Mesendoderm (in vitro differentiated cells): ENCODE measurements around the gene CAPN5.

ENCODE experiments used
- DNase-seq: peaks from one replicate; pipeline ENCODE4 v3.0.0; 2013
- H2AK5ac ChIP-seq: 2 replicates; pipeline ENCODE4 v1.6.1; 2013; ENCODE audit warnings: low read length, inconsistent platforms
- H2BK120ac ChIP-seq: 2 replicates; pipeline ENCODE4 v1.6.1; 2013; ENCODE audit warnings: low read depth, mild to moderate bottlenecking, low read length, moderate library complexity, mixed read lengths
- H2BK15ac ChIP-seq: replicated peaks from 2 replicates; pipeline ENCODE4 v1.6.1; 2013; ENCODE audit warnings: low read depth, mild to moderate bottlenecking, moderate library complexity
- H2BK5ac ChIP-seq: 2 replicates; pipeline ENCODE4 v1.6.1; 2013; ENCODE audit warnings: low read length, inconsistent platforms
- H3K18ac ChIP-seq: 2 replicates; pipeline ENCODE4 v1.6.1; 2013; ENCODE audit warnings: mild to moderate bottlenecking, low read length, mixed read lengths
- H3K23ac ChIP-seq: one replicate; pipeline ENCODE4 v1.6.1; 2013; ENCODE audit warnings: low read length
- H3K27ac ChIP-seq: 2 replicates; pipeline ENCODE4 v1.5.1; 2013; ENCODE audit warnings: low read depth, mild to moderate bottlenecking, inconsistent platforms, low read length, moderate library complexity
- H3K27me3 ChIP-seq: 2 replicates; pipeline ENCODE4 v1.6.1; 2013; ENCODE audit warnings: low read length, control low read depth, mild to moderate bottlenecking, inconsistent platforms; ENCODE audit not compliant: insufficient read depth, poor library complexity
- H3K36me3 ChIP-seq: 2 replicates; pipeline ENCODE4 v1.6.1; 2013; ENCODE audit warnings: low read length, inconsistent platforms; ENCODE audit not compliant: control insufficient read depth, insufficient read depth
- H3K4ac ChIP-seq: one replicate; pipeline ENCODE4 v1.6.1; 2013; ENCODE audit warnings: low read depth, mild to moderate bottlenecking, low read length, moderate library complexity
- H3K4me1 ChIP-seq: 2 replicates; pipeline ENCODE4 v1.6.1; 2013; ENCODE audit warnings: low read depth, low read length, inconsistent platforms; ENCODE audit not compliant: control insufficient read depth
- H3K4me2 ChIP-seq: 2 replicates; pipeline ENCODE4 v1.6.1; 2013; ENCODE audit warnings: low read length
- H3K4me3 ChIP-seq: 2 replicates; pipeline ENCODE4 v1.5.1; 2013; ENCODE audit warnings: mild to moderate bottlenecking, low read length
- H3K56ac ChIP-seq: one replicate; pipeline ENCODE4 v1.6.1; 2013; ENCODE audit warnings: low read length
- H3K79me1 ChIP-seq: 2 replicates; pipeline ENCODE4 v1.6.1; 2013; ENCODE audit warnings: low read length, inconsistent platforms
- H3K79me2 ChIP-seq: 2 replicates; pipeline ENCODE4 v1.6.1; 2013; ENCODE audit warnings: mild to moderate bottlenecking, low read length; ENCODE audit not compliant: control insufficient read depth, insufficient read depth
- H3K9ac ChIP-seq: 2 replicates; pipeline ENCODE4 v1.6.1; 2013; ENCODE audit warnings: low read length, inconsistent platforms
- H4K5ac ChIP-seq: one replicate; pipeline ENCODE4 v1.6.1; 2013; ENCODE audit warnings: low read length
- H4K8ac ChIP-seq: one replicate; pipeline ENCODE4 v1.6.1; 2013; ENCODE audit warnings: low read depth, mild to moderate bottlenecking, control low read depth, low read length, moderate library complexity
- WGBS: extraction: QIAGEN DNeasy Blood & Tissue Kit; methylation state at CpG from one replicate; pipeline ENCODE4 v1.1.7; 2013; ENCODE audit warnings: low lambda C conversion rate, missing lambda C conversion rate; ENCODE audit not compliant: insufficient coverage; ENCODE audit errors: extremely low coverage; 5-methylcytosine and 5-hydroxymethylcytosine counted together

The CAPN5 gene

DNA sequence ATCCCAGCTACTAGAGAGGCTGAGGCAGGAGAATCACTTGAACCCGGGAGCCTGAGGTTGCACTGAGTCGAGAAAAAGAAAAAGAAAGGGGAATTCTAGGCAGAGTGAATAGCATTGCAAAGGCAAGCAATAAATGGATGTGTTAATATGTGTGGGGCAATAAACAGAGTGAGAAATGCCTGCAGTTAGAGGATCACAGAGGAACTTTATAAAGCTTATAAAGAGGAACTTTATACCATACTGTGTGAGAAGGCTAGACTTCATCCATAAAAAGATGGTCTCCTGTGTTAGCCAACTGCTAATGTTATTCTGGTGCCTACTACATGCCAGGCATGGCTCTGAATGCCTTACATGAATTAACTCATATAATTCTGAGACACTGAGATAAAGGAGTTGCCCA, 31.7 kb upstream of the CAPN5 start:
- H3K9ac ChIP-seq = no peak overlapping the region
- H2BK120ac ChIP-seq = no peak overlapping the region
- H2BK15ac ChIP-seq = no peak overlapping the region
- no peak overlapping the region for H3K4ac ChIP-seq
- H3K36me3 ChIP-seq = no peaks in the 10 kb centered on the region
- no peak overlapping the region for H3K23ac ChIP-seq
- H3K79me1 ChIP-seq = no peaks in the 10 kb centered on the region
- no peak overlapping the region for H2AK5ac ChIP-seq
- H3K18ac ChIP-seq = no peak overlapping the region
- H3K27ac ChIP-seq = no peak overlapping the region
- no peak overlapping the region for H4K5ac ChIP-seq
- no peak overlapping the region for H4K8ac ChIP-seq
- H3K56ac ChIP-seq = no peak overlapping the region
- no peak overlapping the region for H2BK5ac ChIP-seq
- no peaks in the 10 kb centered on the region for H3K4me1 ChIP-seq
- no CpG with 5 or more reads among the region's 2 CpGs for WGBS
- no peak for DNase-seq
- H3K4me2 ChIP-seq = no peak overlapping the region
- H3K27me3 ChIP-seq = no peaks in the 10 kb centered on the region
- H3K4me3 ChIP-seq = no peak overlapping the region
- no peaks in the 10 kb centered on the region for H3K79me2 ChIP-seq

DNA sequence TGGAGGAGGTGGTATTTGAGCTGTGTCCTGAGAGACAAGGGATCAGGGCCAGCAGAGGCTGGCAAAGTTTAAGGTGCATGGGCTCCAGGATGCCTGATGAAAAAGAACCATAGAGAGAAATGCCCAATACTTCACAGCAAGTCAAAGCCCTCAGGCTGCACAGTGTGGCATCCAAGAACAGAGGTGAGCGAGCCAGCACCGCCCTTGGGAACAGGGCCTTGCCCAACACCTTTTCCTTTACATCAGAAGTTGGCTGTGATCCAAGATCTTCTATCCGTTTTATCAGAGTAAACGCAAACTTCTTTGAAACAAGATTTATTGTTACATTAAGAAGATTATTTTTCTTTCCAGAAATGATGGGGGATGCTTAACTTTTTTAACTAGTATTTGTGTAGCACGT, 31.2 kb upstream of the CAPN5 start:
- Histone ChIP-seq H4K8ac (no peak overlapping the region), H3K4me3 (no peak overlapping the region), H3K4me2 (no peak overlapping the region), H3K18ac (no peak overlapping the region), H3K36me3 (no peaks in the 10 kb centered on the region), H2AK5ac (no peak overlapping the region), H3K79me2 (no peaks in the 10 kb centered on the region), H2BK15ac (no peak overlapping the region), H2BK5ac (no peak overlapping the region), H3K56ac (no peak overlapping the region), H3K9ac (no peak overlapping the region), H3K4ac (no peak overlapping the region), H3K79me1 (no peaks in the 10 kb centered on the region), H2BK120ac (no peak overlapping the region), H4K5ac (no peak overlapping the region), H3K4me1 (no peaks in the 10 kb centered on the region), H3K23ac (no peak overlapping the region), H3K27ac (no peak overlapping the region), H3K27me3 (no peaks in the 10 kb centered on the region)
- DNase-seq = no peak
- no CpG with 5 or more reads among the region's 5 CpGs for WGBS

DNA sequence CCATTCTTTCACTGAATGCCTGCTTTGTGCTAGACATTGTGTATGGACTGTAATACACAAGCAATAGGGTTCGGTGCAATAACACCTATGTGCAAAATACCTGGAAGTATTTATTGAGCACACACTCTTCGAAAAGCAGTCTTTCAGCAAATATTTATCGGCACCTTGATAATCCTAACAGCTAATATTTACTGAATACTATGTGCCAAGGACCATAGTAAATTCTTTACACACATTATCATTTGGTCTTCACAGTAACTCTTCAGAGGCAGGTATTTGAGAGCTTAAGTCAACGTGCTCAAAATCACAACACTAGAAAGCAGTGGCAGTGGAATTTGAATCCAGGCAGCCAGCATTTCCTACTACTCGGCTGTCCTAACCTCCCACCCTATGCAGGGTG, 30.4 kb upstream of the CAPN5 start:
- Histone ChIP-seq H3K9ac (no peak overlapping the region), H3K4me2 (no peak overlapping the region), H4K5ac (no peak overlapping the region), H4K8ac (no peak overlapping the region), H3K4ac (no peak overlapping the region), H3K27ac (no peak overlapping the region), H3K18ac (no peak overlapping the region), H3K36me3 (no peaks in the 10 kb centered on the region), H2BK5ac (no peak overlapping the region), H3K79me2 (no peaks in the 10 kb centered on the region), H2AK5ac (no peak overlapping the region), H3K23ac (no peak overlapping the region), H3K27me3 (no peaks in the 10 kb centered on the region), H3K4me1 (no peaks in the 10 kb centered on the region), H3K56ac (no peak overlapping the region), H3K4me3 (no peak overlapping the region), H3K79me1 (no peaks in the 10 kb centered on the region), H2BK120ac (no peak overlapping the region), H2BK15ac (no peak overlapping the region)
- no peak for DNase-seq
- no CpG with 5 or more reads among the region's 5 CpGs for WGBS

DNA sequence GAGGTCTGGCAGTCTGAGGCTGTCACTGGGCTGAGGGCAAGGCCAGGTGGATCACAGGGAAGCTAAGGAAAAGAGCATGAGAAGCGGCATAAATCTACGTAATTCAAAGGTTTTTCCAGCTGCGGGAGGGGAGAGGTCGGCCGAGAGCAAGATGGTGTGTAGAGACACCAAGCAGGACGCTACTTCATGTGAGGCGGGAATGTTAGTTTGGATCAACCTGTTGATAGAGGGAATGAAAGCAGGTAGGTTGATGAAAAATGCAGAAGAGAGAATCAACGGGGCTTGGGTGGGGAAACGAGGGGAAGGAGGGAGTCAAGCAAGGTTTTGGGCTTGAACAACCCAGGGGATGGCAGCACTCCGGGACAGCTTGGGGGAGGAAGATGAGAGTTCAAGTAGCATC, 29.7 kb upstream of the CAPN5 start:
- Histone ChIP-seq H3K79me2 (no peaks in the 10 kb centered on the region), H2BK120ac (no peak overlapping the region), H3K4ac (no peak overlapping the region), H3K4me2 (no peak overlapping the region), H3K27me3 (no peaks in the 10 kb centered on the region), H2BK5ac (no peak overlapping the region), H2BK15ac (no peak overlapping the region), H3K56ac (no peak overlapping the region), H3K9ac (no peak overlapping the region), H3K18ac (no peak overlapping the region), H3K23ac (no peak overlapping the region), H4K8ac (no peak overlapping the region), H3K79me1 (no peaks in the 10 kb centered on the region), H3K4me1 (no peaks in the 10 kb centered on the region), H4K5ac (no peak overlapping the region), H3K36me3 (no peaks in the 10 kb centered on the region), H3K27ac (no peak overlapping the region), H2AK5ac (no peak overlapping the region), H3K4me3 (no peak overlapping the region)
- WGBS = no CpG with 5 or more reads among the region's 10 CpGs
- DNase-seq = no peak

DNA sequence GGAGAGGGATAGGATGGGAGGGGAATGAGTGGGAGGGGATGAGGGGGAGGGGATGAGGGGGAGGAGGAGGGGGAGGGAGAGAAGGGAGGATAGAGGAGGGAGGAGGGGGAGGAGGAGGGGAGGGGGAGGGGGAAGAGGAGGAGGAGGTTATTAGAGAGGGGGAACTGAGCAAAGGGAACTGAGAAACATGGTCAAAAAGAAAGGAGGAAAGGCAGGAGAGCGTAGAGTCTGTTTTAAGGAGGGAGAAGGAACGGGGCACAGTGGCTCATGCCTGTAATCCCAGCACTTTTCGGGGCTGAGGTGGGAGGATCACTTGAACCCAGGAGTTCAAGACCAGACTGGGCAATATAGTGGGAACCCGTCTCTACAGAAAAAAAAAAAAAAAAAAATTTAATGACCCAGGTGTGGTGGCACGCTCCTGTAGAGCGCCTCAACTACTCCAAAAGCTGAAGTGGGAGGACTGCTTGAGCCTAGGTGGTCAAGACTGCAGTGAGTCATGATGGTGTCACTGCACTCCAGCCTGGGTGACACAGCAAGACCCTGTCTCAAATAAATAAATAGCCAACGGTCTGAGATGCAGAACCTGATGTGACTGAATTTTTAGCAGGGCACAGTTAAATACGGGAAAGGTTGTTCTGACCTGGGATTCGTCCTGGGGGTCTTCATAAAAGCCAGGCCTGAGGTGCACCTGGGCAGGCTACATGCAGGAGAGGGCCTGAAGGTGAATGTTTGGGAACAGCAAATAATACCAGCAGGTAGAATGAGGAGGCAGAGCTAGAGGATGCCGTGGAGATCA, 28.5 kb upstream of the CAPN5 start:
- no peak overlapping the region for H3K4me3 ChIP-seq
- H3K4me1 ChIP-seq = no peaks in the 10 kb centered on the region
- no peak overlapping the region for H3K9ac ChIP-seq
- no peak for DNase-seq
- H3K27me3 ChIP-seq = no peaks in the 10 kb centered on the region
- H3K4me2 ChIP-seq = no peak overlapping the region
- no peak overlapping the region for H3K4ac ChIP-seq
- no peak overlapping the region for H2BK15ac ChIP-seq
- no peaks in the 10 kb centered on the region for H3K79me2 ChIP-seq
- no peaks in the 10 kb centered on the region for H3K36me3 ChIP-seq
- H3K18ac ChIP-seq = no peak overlapping the region
- no peaks in the 10 kb centered on the region for H3K79me1 ChIP-seq
- H3K23ac ChIP-seq = no peak overlapping the region
- WGBS = no CpG with 5 or more reads among the region's 10 CpGs
- no peak overlapping the region for H3K56ac ChIP-seq
- H4K8ac ChIP-seq = no peak overlapping the region
- H4K5ac ChIP-seq = no peak overlapping the region
- no peak overlapping the region for H2BK120ac ChIP-seq
- no peak overlapping the region for H3K27ac ChIP-seq
- H2BK5ac ChIP-seq = no peak overlapping the region
- no peak overlapping the region for H2AK5ac ChIP-seq

DNA sequence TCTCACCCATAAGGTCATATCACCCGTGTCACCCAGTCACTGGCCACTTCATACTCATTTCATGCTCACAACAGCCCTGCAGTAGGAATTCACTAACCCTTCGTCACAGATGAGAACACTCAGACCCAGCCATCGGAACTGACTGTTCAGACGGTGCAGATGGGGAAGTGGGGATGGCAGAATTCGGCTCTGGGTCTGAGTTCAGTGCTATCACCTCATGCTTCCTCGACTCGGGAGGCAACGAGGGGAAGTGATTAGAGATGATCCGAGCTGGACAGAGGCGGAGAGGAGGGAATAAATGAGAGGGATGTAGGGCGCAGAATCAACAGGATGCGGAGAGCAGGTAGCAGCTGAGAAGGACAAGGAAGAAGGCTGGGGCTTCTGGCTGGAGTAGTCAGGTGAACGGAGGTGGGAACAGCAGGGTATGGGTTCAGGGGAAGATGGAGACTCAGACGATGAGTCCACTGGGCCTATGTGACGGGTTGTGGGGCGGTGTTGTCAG, 27.9 kb upstream of the CAPN5 start:
- Histone ChIP-seq H3K36me3 (no peaks in the 10 kb centered on the region), H3K23ac (no peak overlapping the region), H3K27ac (no peak overlapping the region), H2BK15ac (no peak overlapping the region), H2BK120ac (no peak overlapping the region), H3K4me2 (no peak overlapping the region), H3K56ac (no peak overlapping the region), H4K8ac (no peak overlapping the region), H3K27me3 (no peaks in the 10 kb centered on the region), H4K5ac (no peak overlapping the region), H3K9ac (no peak overlapping the region), H2BK5ac (no peak overlapping the region), H3K4me1 (no peaks in the 10 kb centered on the region), H2AK5ac (no peak overlapping the region), H3K79me1 (no peaks in the 10 kb centered on the region), H3K4ac (no peak overlapping the region), H3K4me3 (no peak overlapping the region), H3K79me2 (no peaks in the 10 kb centered on the region), H3K18ac (no peak overlapping the region)
- WGBS = no CpG with 5 or more reads among the region's 16 CpGs
- no peak for DNase-seq
